ENCODE data around the gene CCDC180.

CCDC180 gene

DNA sequence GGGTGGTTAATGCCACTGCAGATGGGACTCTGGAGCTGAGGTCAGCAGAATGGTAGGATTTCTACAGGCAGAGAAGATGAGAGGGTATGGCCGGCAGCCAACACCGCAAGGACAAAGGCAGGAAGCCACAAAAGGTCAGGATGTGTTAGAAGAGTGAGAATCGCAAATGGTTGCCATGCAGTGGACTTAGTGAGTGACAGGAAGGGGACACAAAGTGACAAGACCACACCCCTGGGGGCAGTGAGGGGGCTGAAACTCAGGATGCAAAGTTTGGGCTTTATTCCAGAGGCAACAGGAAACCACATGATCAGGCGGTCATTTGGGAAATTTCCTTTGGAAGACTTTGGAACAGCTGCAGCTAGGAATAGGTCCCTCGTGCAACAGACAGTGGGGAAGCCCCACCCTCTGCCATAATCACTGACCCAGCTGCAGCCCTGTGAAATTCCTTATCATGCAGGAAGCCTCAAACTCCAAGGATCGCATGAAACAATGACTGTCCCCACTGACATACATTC lies 14.2 kb upstream of the CCDC180 start:
- Histone ChIP-seq H3K9me3 (ENCODE audit: control insufficient read depth in 2 of 2, low read length in 2 of 2) (no peaks in the 10 kb centered on the region), H3K27ac (ENCODE audit: low read depth in 2 of 2, low read length in 2 of 2) (no peak overlapping the region), H3K36me3 (ENCODE audit: control insufficient read depth in 2 of 2, insufficient read depth in 2 of 2, low read length in 2 of 2) (peaks cover 6 to 17% of the 10 kb centered on the region in 2 donors), H3K27me3 (ENCODE audit: control insufficient read depth in 2 of 2, insufficient read depth in 2 of 2, low read length in 2 of 2) (no peaks in the 10 kb centered on the region), H3K9ac (ENCODE audit: low read depth in 1 of 2, low read length in 2 of 2) (no peak overlapping the region), H3K4me3 (ENCODE audit: low read length in 2 of 2) (no peak overlapping the region), H3K4me1 (ENCODE audit: control insufficient read depth in 2 of 2, insufficient read depth in 2 of 2, low read length in 2 of 2) (no peaks in the 10 kb centered on the region)

DNA sequence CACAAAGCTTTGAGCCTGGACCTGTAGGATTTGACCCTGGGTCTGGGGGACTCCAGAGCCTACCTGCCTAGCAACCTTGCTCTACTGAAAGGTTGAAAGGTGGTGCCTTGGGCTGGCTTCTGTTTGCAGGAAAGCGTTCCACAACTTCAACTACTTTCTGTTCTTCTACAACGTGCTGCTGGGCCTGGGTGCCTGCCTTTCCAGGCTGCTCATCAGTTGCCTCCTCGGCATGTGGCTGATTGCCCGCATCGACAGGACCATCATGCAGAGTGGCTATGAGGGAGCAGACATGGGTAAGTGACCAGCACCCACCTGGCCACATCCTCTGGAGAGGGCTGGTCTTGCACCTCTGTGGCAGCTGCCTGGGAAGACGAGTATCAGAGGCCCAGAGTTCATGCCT lies 13.6 kb upstream of the CCDC180 start:
- no peak overlapping the region for H3K27ac ChIP-seq (ENCODE audit: low read depth in 2 of 2, low read length in 2 of 2)
- no peaks in the 10 kb centered on the region for H3K4me1 ChIP-seq (ENCODE audit: control insufficient read depth in 2 of 2, insufficient read depth in 2 of 2, low read length in 2 of 2)
- no peaks in the 10 kb centered on the region for H3K27me3 ChIP-seq (ENCODE audit: control insufficient read depth in 2 of 2, insufficient read depth in 2 of 2, low read length in 2 of 2)
- no peak overlapping the region for H3K4me3 ChIP-seq (ENCODE audit: low read length in 2 of 2)
- H3K9me3 ChIP-seq (ENCODE audit: control insufficient read depth in 2 of 2, low read length in 2 of 2) = no peaks in the 10 kb centered on the region
- no peak overlapping the region for H3K9ac ChIP-seq (ENCODE audit: low read depth in 1 of 2, low read length in 2 of 2)
- peaks cover 6 to 13% of the 10 kb centered on the region in 2 donors for H3K36me3 ChIP-seq (ENCODE audit: control insufficient read depth in 2 of 2, insufficient read depth in 2 of 2, low read length in 2 of 2)

DNA sequence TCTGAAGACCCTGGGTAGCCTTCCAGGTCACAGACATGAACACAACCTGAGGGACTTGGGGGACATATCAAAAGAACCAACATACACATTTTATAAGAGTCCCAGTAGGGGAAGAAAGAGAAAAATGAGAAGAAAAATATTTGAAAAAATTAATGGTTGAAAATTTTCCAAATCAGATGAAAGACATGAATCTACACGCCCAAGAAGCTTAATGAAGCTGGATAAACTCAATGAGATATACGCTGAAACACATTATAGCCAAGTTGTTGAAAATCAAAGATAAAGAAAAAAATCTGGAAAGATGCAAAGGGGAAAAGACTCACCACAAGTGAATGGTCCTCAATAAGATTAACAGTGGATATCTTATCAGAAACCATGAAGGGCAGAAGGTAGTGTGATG lies 9.6 kb upstream of the CCDC180 start:
- Histone ChIP-seq H3K36me3 (ENCODE audit: control insufficient read depth in 2 of 2, insufficient read depth in 2 of 2, low read length in 2 of 2) (peaks cover 0 to 2% of the 10 kb centered on the region in 2 donors), H3K4me1 (ENCODE audit: control insufficient read depth in 2 of 2, insufficient read depth in 2 of 2, low read length in 2 of 2) (no peaks in the 10 kb centered on the region), H3K9ac (ENCODE audit: low read depth in 1 of 2, low read length in 2 of 2) (no peak overlapping the region), H3K9me3 (ENCODE audit: control insufficient read depth in 2 of 2, low read length in 2 of 2) (no peaks in the 10 kb centered on the region), H3K4me3 (ENCODE audit: low read length in 2 of 2) (no peak overlapping the region), H3K27ac (ENCODE audit: low read depth in 2 of 2, low read length in 2 of 2) (no peak overlapping the region), H3K27me3 (ENCODE audit: control insufficient read depth in 2 of 2, insufficient read depth in 2 of 2, low read length in 2 of 2) (no peaks in the 10 kb centered on the region)

DNA sequence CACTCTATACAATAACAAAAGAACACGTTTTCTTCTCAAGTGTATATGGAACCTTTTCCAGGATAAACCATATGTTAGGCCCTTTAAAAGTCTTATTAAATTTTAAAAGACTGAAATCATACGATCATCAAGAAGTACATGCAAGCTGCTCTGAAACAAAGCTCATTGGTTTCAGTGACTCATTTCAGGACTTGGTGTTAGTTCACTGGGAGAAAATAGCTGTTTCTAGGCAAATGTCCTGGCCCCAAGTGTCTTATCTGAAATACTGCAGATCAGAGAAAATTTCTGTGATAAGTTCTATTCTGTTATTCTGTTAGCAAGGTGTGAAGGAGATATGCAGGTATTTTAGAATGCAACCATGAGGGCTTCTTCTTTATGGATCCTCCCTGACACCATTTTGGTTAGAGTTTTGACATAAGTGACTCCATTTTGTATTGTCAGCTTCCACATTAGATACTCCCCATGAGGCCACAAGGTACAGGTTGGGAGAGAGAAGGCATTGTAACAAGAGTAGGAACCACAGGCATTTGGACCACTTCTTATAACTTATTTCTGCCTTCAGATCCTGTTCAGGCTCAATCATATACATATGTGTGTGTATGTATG lies 7.5 kb upstream of the CCDC180 start:
- Histone ChIP-seq H3K36me3 (ENCODE audit: control insufficient read depth in 2 of 2, insufficient read depth in 2 of 2, low read length in 2 of 2) (no peaks in the 10 kb centered on the region), H3K9ac (ENCODE audit: low read depth in 1 of 2, low read length in 2 of 2) (no peak overlapping the region), H3K4me3 (ENCODE audit: low read length in 2 of 2) (no peak overlapping the region), H3K9me3 (ENCODE audit: control insufficient read depth in 2 of 2, low read length in 2 of 2) (no peaks in the 10 kb centered on the region), H3K27me3 (ENCODE audit: control insufficient read depth in 2 of 2, insufficient read depth in 2 of 2, low read length in 2 of 2) (no peaks in the 10 kb centered on the region), H3K27ac (ENCODE audit: low read depth in 2 of 2, low read length in 2 of 2) (no peak overlapping the region), H3K4me1 (ENCODE audit: control insufficient read depth in 2 of 2, insufficient read depth in 2 of 2, low read length in 2 of 2) (no peaks in the 10 kb centered on the region)

DNA sequence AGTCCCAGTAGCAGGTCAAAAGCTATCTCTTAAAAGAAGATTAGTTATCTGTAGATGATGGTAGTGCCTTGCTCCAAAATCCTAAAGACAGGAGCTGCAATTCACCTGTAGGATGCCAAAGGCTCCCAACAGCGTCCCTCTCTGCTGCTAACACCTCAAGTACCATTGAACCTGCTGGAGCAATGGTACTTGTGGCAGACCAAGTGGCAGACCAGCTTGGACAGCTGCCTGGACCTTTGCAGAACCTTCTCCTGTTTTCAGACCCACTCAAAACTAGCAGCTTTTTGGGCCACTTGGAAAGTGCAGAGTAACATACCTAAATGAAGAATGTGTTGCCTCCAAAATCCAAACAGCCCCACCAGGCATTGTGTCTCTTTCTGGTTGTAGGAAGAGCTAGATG lies 6.9 kb upstream of the CCDC180 start:
- H3K4me1 ChIP-seq (ENCODE audit: control insufficient read depth in 2 of 2, insufficient read depth in 2 of 2, low read length in 2 of 2) = no peaks in the 10 kb centered on the region
- no peaks in the 10 kb centered on the region for H3K36me3 ChIP-seq (ENCODE audit: control insufficient read depth in 2 of 2, insufficient read depth in 2 of 2, low read length in 2 of 2)
- H3K27me3 ChIP-seq (ENCODE audit: control insufficient read depth in 2 of 2, insufficient read depth in 2 of 2, low read length in 2 of 2) = no peaks in the 10 kb centered on the region
- H3K9me3 ChIP-seq (ENCODE audit: control insufficient read depth in 2 of 2, low read length in 2 of 2) = no peaks in the 10 kb centered on the region
- H3K4me3 ChIP-seq (ENCODE audit: low read length in 2 of 2) = no peak overlapping the region
- no peak overlapping the region for H3K9ac ChIP-seq (ENCODE audit: low read depth in 1 of 2, low read length in 2 of 2)
- no peak overlapping the region for H3K27ac ChIP-seq (ENCODE audit: low read depth in 2 of 2, low read length in 2 of 2)

DNA sequence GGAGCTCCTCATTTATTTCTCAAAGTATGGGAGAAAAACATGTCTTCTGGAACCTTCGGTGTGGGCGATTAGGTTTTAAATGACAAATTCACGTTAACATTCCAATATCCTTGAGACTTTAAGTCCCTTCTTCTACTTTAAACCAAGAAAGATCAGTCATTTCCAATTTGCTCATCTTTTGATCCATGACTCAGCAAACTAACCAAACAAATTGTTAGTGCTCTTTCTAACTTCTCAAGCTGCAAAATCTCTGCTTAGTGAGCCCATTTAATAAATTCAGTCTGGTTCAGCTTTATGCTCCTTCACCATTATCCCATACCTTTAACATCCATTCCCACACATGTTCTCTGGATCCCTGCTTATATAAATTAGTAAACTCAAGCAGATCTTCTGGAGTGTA lies 5.5 kb upstream of the CCDC180 start:
- Histone ChIP-seq H3K27me3 (ENCODE audit: control insufficient read depth in 2 of 2, insufficient read depth in 2 of 2, low read length in 2 of 2) (no peaks in the 10 kb centered on the region), H3K4me1 (ENCODE audit: control insufficient read depth in 2 of 2, insufficient read depth in 2 of 2, low read length in 2 of 2) (peaks cover 0 to under 1% of the 10 kb centered on the region in 2 donors), H3K36me3 (ENCODE audit: control insufficient read depth in 2 of 2, insufficient read depth in 2 of 2, low read length in 2 of 2) (no peaks in the 10 kb centered on the region), H3K4me3 (ENCODE audit: low read length in 2 of 2) (no peak overlapping the region), H3K9me3 (ENCODE audit: control insufficient read depth in 2 of 2, low read length in 2 of 2) (no peaks in the 10 kb centered on the region), H3K27ac (ENCODE audit: low read depth in 2 of 2, low read length in 2 of 2) (no peak overlapping the region), H3K9ac (ENCODE audit: low read depth in 1 of 2, low read length in 2 of 2) (no peak overlapping the region)

DNA sequence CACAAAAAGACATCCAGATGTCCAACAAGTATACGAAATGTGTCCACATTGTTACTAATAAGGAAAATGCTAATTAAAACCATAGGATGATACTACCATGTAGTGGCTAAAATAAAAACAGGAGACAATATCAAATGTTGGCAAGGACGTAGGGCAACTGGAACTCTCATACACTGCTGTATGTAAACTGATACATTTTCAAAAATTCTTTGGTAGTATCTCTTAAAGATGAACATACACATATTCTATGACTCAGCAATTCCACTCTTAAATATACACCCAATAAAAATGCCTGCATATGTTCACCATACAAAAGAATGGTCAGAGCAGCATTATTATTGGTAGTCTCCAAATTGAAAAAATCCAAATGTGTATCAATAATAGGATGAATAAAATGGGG lies 2.9 kb upstream of the CCDC180 start:
- no peak overlapping the region for H3K9ac ChIP-seq (ENCODE audit: low read depth in 1 of 2, low read length in 2 of 2)
- H3K27me3 ChIP-seq (ENCODE audit: control insufficient read depth in 2 of 2, insufficient read depth in 2 of 2, low read length in 2 of 2) = no peaks in the 10 kb centered on the region
- no peaks in the 10 kb centered on the region for H3K9me3 ChIP-seq (ENCODE audit: control insufficient read depth in 2 of 2, low read length in 2 of 2)
- no peak overlapping the region for H3K4me3 ChIP-seq (ENCODE audit: low read length in 2 of 2)
- no peaks in the 10 kb centered on the region for H3K36me3 ChIP-seq (ENCODE audit: control insufficient read depth in 2 of 2, insufficient read depth in 2 of 2, low read length in 2 of 2)
- H3K4me1 ChIP-seq (ENCODE audit: control insufficient read depth in 2 of 2, insufficient read depth in 2 of 2, low read length in 2 of 2) = peaks cover 4 to 5% of the 10 kb centered on the region in 2 donors
- H3K27ac ChIP-seq (ENCODE audit: low read depth in 2 of 2, low read length in 2 of 2) = no peak overlapping the region

DNA sequence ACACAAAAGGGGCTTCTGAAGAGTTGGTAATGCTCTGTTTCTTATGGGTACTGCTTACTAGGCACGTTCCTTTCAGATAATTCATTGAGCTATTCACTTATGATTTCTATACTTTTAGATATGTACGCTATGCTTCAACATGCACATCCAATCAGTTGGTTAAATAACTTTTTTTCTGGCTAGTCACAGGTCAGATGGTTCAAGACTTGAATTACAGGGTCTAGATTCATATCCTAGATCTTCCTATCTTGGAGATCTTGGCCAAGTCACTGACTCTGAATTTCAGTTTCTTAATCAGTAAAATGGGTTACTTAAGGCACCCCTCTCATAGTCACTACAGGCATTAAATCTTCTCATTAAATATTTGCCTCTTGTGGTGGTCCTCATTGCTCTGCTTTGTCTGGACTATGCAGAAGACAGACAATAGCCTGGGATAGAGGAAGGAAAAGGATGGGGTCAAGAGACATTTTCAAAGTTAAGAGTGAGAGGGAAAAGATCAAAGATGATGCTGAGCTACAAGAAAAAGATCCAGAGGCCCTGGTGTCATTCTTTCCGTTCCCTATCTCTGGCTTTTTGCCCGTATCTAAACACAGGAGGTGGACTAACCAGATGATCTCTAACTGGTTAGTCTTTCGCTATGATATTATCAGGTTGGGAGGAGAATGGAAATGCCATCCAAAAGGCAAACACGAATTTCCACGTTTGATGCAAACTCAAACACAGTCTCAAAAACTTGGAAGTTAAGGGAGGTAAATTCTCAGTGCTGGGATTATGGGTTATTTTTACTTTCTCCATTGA lies 1.8 kb upstream of the CCDC180 start:
- no peaks in the 10 kb centered on the region for H3K36me3 ChIP-seq (ENCODE audit: control insufficient read depth in 2 of 2, insufficient read depth in 2 of 2, low read length in 2 of 2)
- no peak overlapping the region for H3K27ac ChIP-seq (ENCODE audit: low read depth in 2 of 2, low read length in 2 of 2)

DNA sequence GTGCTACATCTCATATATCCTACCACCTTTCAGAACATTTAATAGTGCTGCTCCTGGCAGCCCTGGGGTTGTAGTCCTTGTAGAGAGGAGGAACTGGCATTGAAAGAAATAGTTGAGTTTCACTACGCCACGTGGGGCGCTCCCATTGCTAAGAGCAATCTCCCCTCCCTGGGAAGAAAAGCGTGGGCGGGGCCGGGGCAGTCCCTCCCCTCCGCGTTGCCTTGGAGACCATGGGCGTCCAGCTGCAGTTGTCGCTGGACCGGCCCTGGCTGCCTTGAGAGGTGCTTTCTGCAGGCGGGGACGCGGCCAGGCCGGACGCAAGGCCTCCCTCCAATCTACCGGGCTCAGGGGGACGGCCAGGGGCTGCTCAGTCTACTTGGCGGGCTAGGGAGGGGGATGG lies 368 bp upstream of the CCDC180 start:
- Histone ChIP-seq H3K36me3 (ENCODE audit: control insufficient read depth in 2 of 2, insufficient read depth in 2 of 2, low read length in 2 of 2) (peaks cover 0 to 3% of the 10 kb centered on the region in 2 donors), H3K4me3 (ENCODE audit: low read length in 2 of 2) (peak overlapping the region in 1 of 2 donors; percentile 27), H3K27ac (ENCODE audit: low read depth in 2 of 2, low read length in 2 of 2) (no peak overlapping the region), H3K9me3 (ENCODE audit: control insufficient read depth in 2 of 2, low read length in 2 of 2) (no peaks in the 10 kb centered on the region), H3K9ac (ENCODE audit: low read depth in 1 of 2, low read length in 2 of 2) (no peak overlapping the region), H3K4me1 (ENCODE audit: control insufficient read depth in 2 of 2, insufficient read depth in 2 of 2, low read length in 2 of 2) (peaks cover 4 to 5% of the 10 kb centered on the region in 2 donors), H3K27me3 (ENCODE audit: control insufficient read depth in 2 of 2, insufficient read depth in 2 of 2, low read length in 2 of 2) (no peaks in the 10 kb centered on the region)

More for the DNA sequence above, 1.8 kb upstream of the CCDC180 start:
- Histone ChIP-seq H3K27me3 (ENCODE audit: control insufficient read depth in 2 of 2, insufficient read depth in 2 of 2, low read length in 2 of 2) (no peaks in the 10 kb centered on the region), H3K9me3 (ENCODE audit: control insufficient read depth in 2 of 2, low read length in 2 of 2) (no peaks in the 10 kb centered on the region), H3K4me1 (ENCODE audit: control insufficient read depth in 2 of 2, insufficient read depth in 2 of 2, low read length in 2 of 2) (peaks cover 4 to 5% of the 10 kb centered on the region in 2 donors), H3K4me3 (ENCODE audit: low read length in 2 of 2) (no peak overlapping the region), H3K9ac (ENCODE audit: low read depth in 1 of 2, low read length in 2 of 2) (no peak overlapping the region)

DNA sequence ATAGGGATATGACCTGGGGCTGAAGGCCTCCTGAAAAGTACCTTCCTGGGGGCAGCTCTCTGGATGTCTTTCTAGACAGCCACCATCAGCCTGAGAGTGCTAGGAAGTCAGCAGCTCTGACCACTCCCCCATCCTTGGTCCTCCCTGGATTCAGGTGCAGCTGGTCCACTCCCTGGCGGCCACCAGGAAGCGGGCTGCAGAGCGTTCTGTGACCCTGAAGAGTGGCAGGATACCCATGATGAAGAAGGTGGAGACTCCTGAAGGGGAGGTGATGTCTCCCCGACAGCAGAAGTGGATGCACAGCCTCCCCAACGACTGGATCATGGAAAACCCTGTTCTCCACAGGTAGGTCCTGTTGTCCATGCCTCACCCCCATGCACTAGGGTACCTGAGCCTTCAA lies 1.8 kb downstream of the CCDC180 start:
- no peak overlapping the region for H3K27ac ChIP-seq (ENCODE audit: low read depth in 2 of 2, low read length in 2 of 2)
- H3K36me3 ChIP-seq (ENCODE audit: control insufficient read depth in 2 of 2, insufficient read depth in 2 of 2, low read length in 2 of 2) = peaks cover 0 to 4% of the 10 kb centered on the region in 2 donors
- no peaks in the 10 kb centered on the region for H3K9me3 ChIP-seq (ENCODE audit: control insufficient read depth in 2 of 2, low read length in 2 of 2)
- peaks cover 4 to 5% of the 10 kb centered on the region in 2 donors for H3K4me1 ChIP-seq (ENCODE audit: control insufficient read depth in 2 of 2, insufficient read depth in 2 of 2, low read length in 2 of 2)
- no peaks in the 10 kb centered on the region for H3K27me3 ChIP-seq (ENCODE audit: control insufficient read depth in 2 of 2, insufficient read depth in 2 of 2, low read length in 2 of 2)
- no peak overlapping the region for H3K4me3 ChIP-seq (ENCODE audit: low read length in 2 of 2)
- H3K9ac ChIP-seq (ENCODE audit: low read depth in 1 of 2, low read length in 2 of 2) = no peak overlapping the region
